ENCODE results near the gene SLC16A4. TPM values are rescaled to one million over a fixed set of nuclear protein-coding genes. Genes with fewer than 3 reads are reported as not detected.

SLC16A4 gene
- total and polyA plus RNA-seq, 2 experiments from 2014 or later: 0.94 to 1.6 TPM

- Histone ChIP-seq H3K27ac (ENCODE audit: low read depth) (no peak overlapping the region), H3K9me2 (ENCODE audit: insufficient read depth) (no peaks in the 10 kb centered on the region), H2AFZ (no peak overlapping the region), H3K36me3 (ENCODE audit: insufficient read depth) (0 out of 2 replicates have a peak, but pooled peaks cover 14% of the 10 kb centered on the region), H3K4me3 (no peak overlapping the region), H3K4me1 (ENCODE audit: insufficient read depth) (no peaks in the 10 kb centered on the region), H3K79me2 (replicated peaks; ENCODE audit: insufficient read depth) (peaks cover 100% of the 10 kb centered on the region), H3K4me2 (no peak overlapping the region), H4K20me1 (replicated peaks; ENCODE audit: insufficient read depth) (peaks cover 54% of the 10 kb centered on the region), H3K27me3 (ENCODE audit: insufficient read depth) (no peaks in the 10 kb centered on the region), H3F3A (replicated peaks; ENCODE audit: low read depth) (no peaks in the 10 kb centered on the region)
- no peak for TF ChIP-seq ZNF331 (CRISPR knock-in tag; IDR thresholded peaks at IDR 0.05; ENCODE audit: low read depth)
- TF ChIP-seq POLR2AphosphoS5 (IDR thresholded peaks at IDR 0.05; ENCODE audit: low read depth): no peak
- TF ChIP-seq ZNF114 (CRISPR knock-in tag; IDR thresholded peaks at IDR 0.05): no peak
- TF ChIP-seq EZH2phosphoT487 (IDR thresholded peaks at IDR 0.05; ENCODE audit: unreplicated experiment): no peak
- no peak for TF ChIP-seq NANOG (IDR thresholded peaks at IDR 0.05; ENCODE audit: borderline replicate concordance)
- TF ChIP-seq STAT1 (IDR thresholded peaks at IDR 0.05; ENCODE audit: unreplicated experiment): no peak
- no peak for TF ChIP-seq ZNF462 (CRISPR knock-in tag; IDR thresholded peaks at IDR 0.05)
- TF ChIP-seq, protein P1, sequence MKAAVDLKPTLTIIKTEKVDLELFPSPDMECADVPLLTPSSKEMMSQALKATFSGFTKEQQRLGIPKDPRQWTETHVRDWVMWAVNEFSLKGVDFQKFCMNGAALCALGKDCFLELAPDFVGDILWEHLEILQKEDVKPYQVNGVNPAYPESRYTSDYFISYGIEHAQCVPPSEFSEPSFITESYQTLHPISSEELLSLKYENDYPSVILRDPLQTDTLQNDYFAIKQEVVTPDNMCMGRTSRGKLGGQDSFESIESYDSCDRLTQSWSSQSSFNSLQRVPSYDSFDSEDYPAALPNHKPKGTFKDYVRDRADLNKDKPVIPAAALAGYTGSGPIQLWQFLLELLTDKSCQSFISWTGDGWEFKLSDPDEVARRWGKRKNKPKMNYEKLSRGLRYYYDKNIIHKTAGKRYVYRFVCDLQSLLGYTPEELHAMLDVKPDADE (IDR thresholded peaks at IDR 0.05): no peak
- H3K4me1 Mint-ChIP-seq: no peaks in the 10 kb centered on the region
- ATAC-seq (no peak), DNase-seq (ENCODE audit: low spot score) (no peak)
- H3K9me3 Mint-ChIP-seq: no peaks in the 10 kb centered on the region
- H3K27me3 Mint-ChIP-seq (ENCODE audit: insufficient read depth, low read depth, poor library complexity): peaks cover 3% of the 10 kb centered on the region
- H3K27ac Mint-ChIP-seq: no peak overlapping the region
- peaks cover 26% of the 10 kb centered on the region; the same call in 2 of the 3 replicates for H3K36me3 Mint-ChIP-seq (ENCODE audit: low read depth)
- H3K4me3 Mint-ChIP-seq: no peak overlapping the region
Observed at GRCh38 chr1:110355321-110355720, 35.5 kb downstream of the SLC16A4 start.

Data from GM23338 (cell line).